Adipocyte (in vitro differentiated cells): ENCODE results near the gene COL9A3.
"Not testable (repeated sequence)": the region's sequence is repeated elsewhere in the genome, so short reads cannot be mapped to it uniquely, and the experiment has no call there.

Source experiments
- DNase-seq: peaks from one replicate; pipeline ENCODE4 v3.0.0-alpha.2; 2015; ENCODE audit warnings: low read depth
- H3K27me3 ChIP-seq: replicated peaks from 2 replicates; pipeline ENCODE4 v1.7.0; 2013; ENCODE audit warnings: mild to moderate bottlenecking, low read length, moderate library complexity; ENCODE audit not compliant: control insufficient read depth, insufficient read depth
- H3K36me3 ChIP-seq: 2 replicates; pipeline ENCODE4 v1.7.0; 2013; ENCODE audit warnings: low read length, mild to moderate bottlenecking, moderate library complexity; ENCODE audit not compliant: control insufficient read depth, insufficient read depth, severe bottlenecking
- H3K4me1 ChIP-seq: 2 replicates; pipeline ENCODE4 v1.7.0; 2013; ENCODE audit warnings: mild to moderate bottlenecking, low read length, moderate library complexity; ENCODE audit not compliant: control insufficient read depth, insufficient read depth
- H3K4me3 ChIP-seq: 2 replicates; pipeline ENCODE4 v1.7.0; 2013; ENCODE audit warnings: mild to moderate bottlenecking, low read length, moderate library complexity
- H3K9ac ChIP-seq: 2 replicates; pipeline ENCODE4 v1.7.0; 2013; ENCODE audit warnings: mild to moderate bottlenecking, low read length, moderate library complexity
- H3K9me3 ChIP-seq: 2 replicates; pipeline ENCODE4 v1.7.0; 2013; ENCODE audit warnings: mild to moderate bottlenecking, low read length, moderate library complexity; ENCODE audit not compliant: control insufficient read depth

Gene COL9A3

DNA sequence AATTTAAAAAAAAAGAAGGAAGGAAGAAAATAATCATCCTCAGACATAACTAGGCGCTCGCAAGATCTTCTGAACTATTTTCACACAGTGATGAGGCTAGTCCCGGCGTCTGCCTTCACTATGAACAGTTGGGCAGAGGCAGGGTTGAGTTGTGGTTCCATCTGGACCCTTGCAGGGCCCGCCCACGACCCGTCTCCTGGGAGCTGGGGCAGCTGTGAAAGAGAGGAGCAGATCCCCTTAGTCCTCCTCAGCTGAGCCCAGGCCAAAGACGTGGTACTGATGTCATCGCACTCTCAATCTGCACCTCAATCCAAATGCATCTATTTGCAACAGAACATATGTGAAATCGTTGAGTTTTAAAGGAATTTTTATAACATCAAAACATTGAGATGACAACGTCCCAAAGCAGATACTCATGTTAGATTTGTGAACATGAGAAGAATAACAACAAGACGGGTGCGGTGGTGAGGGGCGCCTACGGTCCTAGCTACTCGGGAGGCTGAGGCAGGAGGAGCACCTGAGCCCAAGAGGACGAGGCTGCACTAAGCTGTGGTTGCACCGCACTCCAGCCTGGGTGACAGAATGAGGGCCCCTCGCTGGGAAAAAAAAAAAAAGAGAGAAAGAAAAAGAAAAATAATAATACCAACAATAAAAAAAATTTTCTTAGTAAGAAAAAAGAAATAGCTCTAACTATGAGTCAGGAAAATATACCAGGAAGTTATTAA lies 29.5 kb downstream of the COL9A3 start:
- no peaks in the 10 kb centered on the region for H3K27me3 ChIP-seq
- peaks cover 6% of the 10 kb centered on the region for H3K36me3 ChIP-seq
- no peaks in the 10 kb centered on the region for H3K4me1 ChIP-seq
- no peaks in the 10 kb centered on the region for H3K9me3 ChIP-seq
- no peak overlapping the region for H3K4me3 ChIP-seq
- no peak for DNase-seq
- H3K9ac ChIP-seq = no peak overlapping the region

- not testable (repeated sequence) for H3K9me3 ChIP-seq, H3K4me1 ChIP-seq, DNase-seq, H3K9ac ChIP-seq, H3K4me3 ChIP-seq, H3K27me3 ChIP-seq
- peaks cover 19% of the 10 kb centered on the region for H3K36me3 ChIP-seq
These were observed 32.1 kb downstream of the COL9A3 start for GRCh38 chr20:62848917-62849316.

DNA sequence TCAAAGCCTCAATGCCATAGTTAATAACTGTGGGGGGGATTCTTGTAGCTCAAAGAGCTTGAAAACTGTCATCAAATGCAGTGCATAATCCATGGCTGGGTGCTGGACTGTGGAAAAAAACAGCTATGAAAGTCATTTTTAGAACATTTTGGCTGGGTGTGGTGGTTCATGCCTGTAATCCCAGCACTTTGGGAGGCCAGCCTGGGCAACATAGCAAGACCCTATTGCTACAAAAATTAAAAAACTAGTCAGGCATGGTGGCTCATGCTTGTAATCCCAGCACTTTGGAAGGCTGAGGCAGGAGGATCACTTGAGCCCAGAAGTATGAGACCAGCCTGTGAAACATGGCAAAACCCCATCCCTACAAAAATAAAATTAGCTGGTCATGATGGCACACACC lies 32.6 kb downstream of the COL9A3 start:
- no peak overlapping the region for H3K9ac ChIP-seq
- DNase-seq = no peak
- no peaks in the 10 kb centered on the region for H3K9me3 ChIP-seq
- H3K4me1 ChIP-seq = no peaks in the 10 kb centered on the region
- H3K27me3 ChIP-seq = no peaks in the 10 kb centered on the region
- H3K36me3 ChIP-seq = peaks cover 23% of the 10 kb centered on the region
- no peak overlapping the region for H3K4me3 ChIP-seq

- no peaks in the 10 kb centered on the region for H3K4me1 ChIP-seq
- peaks cover 34% of the 10 kb centered on the region for H3K36me3 ChIP-seq
- H3K9ac ChIP-seq = no peak overlapping the region
- no peaks in the 10 kb centered on the region for H3K9me3 ChIP-seq
- H3K27me3 ChIP-seq = no peaks in the 10 kb centered on the region
- DNase-seq = no peak
- H3K4me3 ChIP-seq = no peak overlapping the region
These were observed 33.6 kb downstream of the COL9A3 start for GRCh38 chr20:62850333-62850974.

DNA sequence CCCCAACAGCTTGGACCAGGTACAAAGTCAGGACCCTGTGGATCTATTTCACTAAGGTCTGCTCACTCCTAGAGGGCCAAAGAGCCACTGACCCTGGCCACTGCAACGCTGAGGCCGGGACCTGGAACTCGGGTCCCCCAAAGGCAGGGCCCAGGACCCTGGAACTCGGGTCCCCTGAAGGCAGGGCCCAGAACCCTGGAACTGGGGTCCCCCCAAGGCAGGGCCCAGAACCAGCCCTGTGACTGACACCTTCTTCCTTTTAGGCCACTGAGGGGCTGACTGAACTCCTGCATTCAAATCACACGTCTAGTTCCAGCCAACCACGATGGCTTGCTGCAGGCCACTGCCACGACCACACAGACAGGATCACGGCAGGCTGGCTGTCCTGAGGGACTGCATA lies 35.3 kb downstream of the COL9A3 start:
- H3K9me3 ChIP-seq = no peaks in the 10 kb centered on the region
- no peak for DNase-seq
- H3K9ac ChIP-seq = no peak overlapping the region
- no peak overlapping the region for H3K4me3 ChIP-seq
- peaks cover 40% of the 10 kb centered on the region for H3K36me3 ChIP-seq
- no peaks in the 10 kb centered on the region for H3K27me3 ChIP-seq
- no peaks in the 10 kb centered on the region for H3K4me1 ChIP-seq

DNA sequence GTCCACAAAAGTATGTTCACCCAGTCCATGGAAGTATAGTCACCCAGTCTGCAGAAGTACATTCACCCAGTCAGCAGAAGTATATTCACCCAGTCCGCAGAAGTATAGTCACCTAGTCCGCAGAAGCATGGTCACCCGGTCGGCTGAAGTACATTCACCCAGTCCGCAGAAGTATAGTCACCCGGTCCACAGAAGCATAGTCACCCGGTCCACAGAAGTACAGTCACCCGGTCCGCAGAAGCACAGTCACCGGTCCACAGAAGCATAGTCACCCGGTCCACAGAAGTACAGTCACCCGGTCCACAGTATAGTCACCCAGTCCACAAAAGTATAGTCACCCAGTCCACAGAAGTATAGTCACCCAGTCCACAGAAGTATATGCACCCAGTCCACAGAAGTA lies 36.0 kb downstream of the COL9A3 start:
- no peak overlapping the region for H3K4me3 ChIP-seq
- no peaks in the 10 kb centered on the region for H3K27me3 ChIP-seq
- peaks cover 42% of the 10 kb centered on the region for H3K36me3 ChIP-seq
- H3K9me3 ChIP-seq = no peaks in the 10 kb centered on the region
- H3K9ac ChIP-seq = no peak overlapping the region
- H3K4me1 ChIP-seq = no peaks in the 10 kb centered on the region
- no peak for DNase-seq

DNA sequence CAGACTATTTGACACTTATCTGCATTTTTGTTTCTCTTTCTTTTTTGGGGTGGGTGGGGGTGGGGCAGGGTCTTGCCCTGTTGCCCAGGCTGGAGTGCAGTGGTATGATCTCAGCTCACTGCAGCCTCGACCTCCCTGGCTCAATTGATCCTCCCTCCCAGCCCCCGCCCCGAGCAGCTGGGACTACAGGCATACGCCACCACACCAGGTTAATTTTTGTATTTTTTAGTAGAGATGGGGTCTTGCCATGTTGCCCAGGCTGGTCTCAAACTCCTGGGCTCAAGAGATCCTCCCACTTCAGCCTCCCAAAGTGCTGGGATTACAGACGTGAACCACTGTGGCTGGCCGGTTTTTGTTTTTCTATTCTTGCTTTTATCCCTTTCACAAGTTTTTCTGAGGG lies 36.5 kb downstream of the COL9A3 start:
- not testable (repeated sequence) for DNase-seq, H3K4me1 ChIP-seq, H3K9me3 ChIP-seq, H3K27me3 ChIP-seq, H3K4me3 ChIP-seq, H3K9ac ChIP-seq
- peaks cover 42% of the 10 kb centered on the region for H3K36me3 ChIP-seq

GRCh38 chr20:62854121-62854520 lies 37.3 kb downstream of the COL9A3 start:
- H3K36me3 ChIP-seq = peaks cover 42% of the 10 kb centered on the region
- no peak for DNase-seq
- no peaks in the 10 kb centered on the region for H3K4me1 ChIP-seq
- H3K9me3 ChIP-seq = no peaks in the 10 kb centered on the region
- no peak overlapping the region for H3K4me3 ChIP-seq
- no peaks in the 10 kb centered on the region for H3K27me3 ChIP-seq
- no peak overlapping the region for H3K9ac ChIP-seq

DNA sequence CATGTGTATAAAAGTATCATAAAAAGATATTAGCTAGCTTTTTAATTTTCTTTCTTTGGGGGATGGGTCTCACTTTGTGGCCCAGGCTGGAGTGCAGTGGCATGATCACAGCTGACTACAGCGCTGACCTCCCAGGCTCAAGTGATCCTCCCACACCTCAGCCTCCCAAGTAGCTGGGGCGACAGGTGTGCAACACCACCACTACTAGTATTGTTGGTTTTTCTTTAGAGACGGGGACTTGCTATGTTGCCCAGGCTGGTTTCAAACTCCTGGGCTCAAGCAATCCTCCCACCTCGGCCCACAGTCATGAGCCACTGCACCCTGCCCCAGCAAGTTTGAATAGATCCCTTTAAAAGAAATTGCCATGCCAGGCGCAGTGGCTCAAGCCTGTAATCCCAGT lies 38.3 kb downstream of the COL9A3 start:
- no peak overlapping the region for H3K4me3 ChIP-seq
- no peaks in the 10 kb centered on the region for H3K27me3 ChIP-seq
- H3K36me3 ChIP-seq = peaks cover 36% of the 10 kb centered on the region
- H3K4me1 ChIP-seq = peaks cover 3% of the 10 kb centered on the region
- H3K9ac ChIP-seq = no peak overlapping the region
- DNase-seq = no peak
- no peaks in the 10 kb centered on the region for H3K9me3 ChIP-seq

GRCh38 chr20:62856931-62857619 lies 40.2 kb downstream of the COL9A3 start:
- DNase-seq = no peak
- H3K27me3 ChIP-seq = no peaks in the 10 kb centered on the region
- peaks cover 10% of the 10 kb centered on the region for H3K4me1 ChIP-seq
- H3K9me3 ChIP-seq = no peaks in the 10 kb centered on the region
- H3K9ac ChIP-seq = no peak overlapping the region
- H3K4me3 ChIP-seq = no peak overlapping the region
- peaks cover 36% of the 10 kb centered on the region for H3K36me3 ChIP-seq

DNA sequence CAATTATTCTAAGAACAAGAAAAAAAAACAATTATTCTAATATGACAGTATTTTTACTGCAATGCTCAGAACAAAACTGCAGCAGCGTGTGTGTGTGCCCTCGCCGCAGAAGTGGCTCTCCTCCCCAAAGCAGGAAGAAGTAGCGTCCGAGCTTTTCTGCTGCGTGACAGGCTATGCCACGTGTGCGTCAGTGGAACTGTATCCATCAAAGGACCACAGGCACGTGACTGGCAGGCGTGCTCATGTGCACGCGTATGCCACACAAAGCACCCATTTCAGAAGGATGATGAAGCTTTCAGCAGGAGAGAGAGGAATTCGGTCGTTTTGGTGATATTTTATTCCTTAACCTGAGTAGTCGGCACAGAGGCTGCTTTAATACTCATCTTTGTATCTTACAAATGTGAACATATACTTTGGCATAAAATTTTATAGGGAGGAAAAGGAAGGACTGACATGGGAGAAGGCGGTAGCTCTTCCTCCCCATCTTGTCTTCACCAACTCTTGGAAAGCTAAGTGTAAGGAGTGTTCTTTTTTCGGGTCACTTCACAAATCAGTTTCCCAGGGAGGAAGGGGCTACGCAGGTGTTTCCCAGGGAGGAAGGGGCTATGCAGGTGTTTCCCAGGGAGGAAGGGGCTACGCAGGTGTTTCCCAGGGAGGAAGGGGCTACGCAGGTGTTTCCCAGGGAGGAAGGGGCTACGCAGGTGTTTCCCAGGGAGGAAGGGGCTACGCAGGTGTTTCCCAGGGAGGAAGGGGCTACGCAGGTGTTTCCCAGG lies 41.4 kb downstream of the COL9A3 start:
- H3K36me3 ChIP-seq = peaks cover 27% of the 10 kb centered on the region
- no peak for DNase-seq
- peaks cover 20% of the 10 kb centered on the region for H3K4me1 ChIP-seq

More for the DNA sequence above, 41.4 kb downstream of the COL9A3 start:
- Histone ChIP-seq H3K9me3 (no peaks in the 10 kb centered on the region), H3K9ac (no peak overlapping the region), H3K4me3 (no peak overlapping the region), H3K27me3 (no peaks in the 10 kb centered on the region)
